Gastroesophageal sphincter (tissue), 4 donors: ENCODE results near the gene ELOB. TPM values are rescaled to one million over a fixed set of nuclear protein-coding genes. Genes with fewer than 3 reads are reported as not detected.

Source experiments
- ATAC-seq: fragments of 150-250 bp; one replicate; pipeline ENCODE4 v1.9.1; 2016; ENCODE audit warnings: mild to moderate bottlenecking, moderate library complexity
- H3K27ac ChIP-seq, 4 donors: fragments of 200-600 bp; sonication (generic) in 3 of 4; 1 replicate in 3 of 4; 2 replicates in 1 of 4; pipeline ENCODE4 v1.5.1; 2016 to 2019
- H3K27me3 ChIP-seq: fragments of 200-600 bp; sonication (generic); one replicate; pipeline ENCODE4 v1.5.1; 2019
- H3K36me3 ChIP-seq, 2 donors: fragments of 200-600 bp; sonication (generic); one replicate each; pipeline ENCODE4 v1.5.1; 2019; ENCODE audit warnings: control low read depth in 1 of 2
- H3K4me1 ChIP-seq, 3 donors: fragments of 200-600 bp; sonication (generic); 1 replicate in 2 of 3; 2 replicates in 1 of 3; pipeline ENCODE4 v1.5.1; 2016 to 2019; ENCODE audit warnings: control low read depth in 2 of 3
- H3K4me3 ChIP-seq, 2 donors: fragments of 200-600 bp; sonication (generic); one replicate each; pipeline ENCODE4 v1.5.1; 2019; ENCODE audit warnings: mild to moderate bottlenecking in 1 of 2, moderate library complexity in 1 of 2
- H3K9me3 ChIP-seq, 3 donors: fragments of 200-600 bp; sonication (generic); one replicate each; pipeline ENCODE4 v1.5.1; 2017 to 2019; ENCODE audit warnings: control low read depth in 2 of 3
- EP300 ChIP-seq: sonication (generic); formaldehyde crosslinking; IDR thresholded peaks from one replicate; pipeline ENCODE4 v1.6.1; 2017; ENCODE audit warnings: antibody characterized with exemption, mild to moderate bottlenecking
- POLR2A ChIP-seq, 2 donors: fragments of 450-650 bp; IDR thresholded peaks; one replicate each; pipeline ENCODE4 v1.6.1; 2017; ENCODE audit warnings: antibody characterized with exemption in 2 of 2, mild to moderate bottlenecking in 2 of 2, moderate library complexity in 1 of 2
- POLR2AphosphoS5 ChIP-seq: sonication (generic); formaldehyde crosslinking; IDR thresholded peaks from one replicate; pipeline ENCODE4 v1.6.1; 2017; ENCODE audit warnings: antibody characterized with exemption
- WGBS, 2 donors: methylation state at CpG; one replicate each; pipeline ENCODE4 v1.1.5; 2018; ENCODE audit warnings: low coverage in 1 of 2; 5-methylcytosine and 5-hydroxymethylcytosine counted together
- total RNA-seq, 4 donors: library from RNA; depleted of rRNA; stranded (reverse); fragments of >200 nt; gene quantifications; one replicate each; pipeline ENCODE4 v1.1.0, GENCODE V29; 2016
- TF ChIP-seq, protein P1 (sequence below), 4 experiments: fragments of 200-600 bp in 2 of 4; fragments of 450-650 bp in 2 of 4; sonication (generic) in 1 of 4; IDR thresholded peaks; one replicate each; pipeline ENCODE4 v1.5.1; 2017 to 2019; ENCODE audit warnings: antibody characterized with exemption in 4 of 4, mild to moderate bottlenecking in 2 of 4, moderate library complexity in 2 of 4

Gene ELOB
- total RNA-seq, 4 donors from 2014 or later = 216 to 269 (median 251) TPM

DNA sequence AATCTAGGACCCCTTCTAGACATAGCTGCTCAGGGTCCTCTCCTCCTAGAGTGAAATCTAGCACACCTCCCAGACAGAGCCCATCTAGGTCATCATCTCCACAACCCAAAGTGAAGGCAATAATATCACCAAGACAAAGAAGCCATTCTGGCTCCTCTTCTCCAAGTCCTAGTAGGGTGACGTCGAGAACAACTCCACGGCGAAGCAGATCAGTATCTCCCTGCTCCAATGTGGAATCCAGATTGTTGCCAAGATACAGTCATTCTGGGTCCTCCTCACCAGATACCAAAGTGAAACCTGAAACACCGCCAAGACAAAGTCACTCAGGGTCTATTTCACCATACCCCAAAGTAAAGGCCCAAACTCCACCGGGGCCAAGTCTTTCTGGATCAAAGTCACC lies 13.9 kb downstream of the ELOB start:
- no peak for ATAC-seq
- 100% methylated on average over 1 to 4 of the region's 6 CpGs for WGBS, 2 donors
- no peak for TF ChIP-seq POLR2A (IDR thresholded peaks at IDR 0.05)
- TF ChIP-seq, protein P1, sequence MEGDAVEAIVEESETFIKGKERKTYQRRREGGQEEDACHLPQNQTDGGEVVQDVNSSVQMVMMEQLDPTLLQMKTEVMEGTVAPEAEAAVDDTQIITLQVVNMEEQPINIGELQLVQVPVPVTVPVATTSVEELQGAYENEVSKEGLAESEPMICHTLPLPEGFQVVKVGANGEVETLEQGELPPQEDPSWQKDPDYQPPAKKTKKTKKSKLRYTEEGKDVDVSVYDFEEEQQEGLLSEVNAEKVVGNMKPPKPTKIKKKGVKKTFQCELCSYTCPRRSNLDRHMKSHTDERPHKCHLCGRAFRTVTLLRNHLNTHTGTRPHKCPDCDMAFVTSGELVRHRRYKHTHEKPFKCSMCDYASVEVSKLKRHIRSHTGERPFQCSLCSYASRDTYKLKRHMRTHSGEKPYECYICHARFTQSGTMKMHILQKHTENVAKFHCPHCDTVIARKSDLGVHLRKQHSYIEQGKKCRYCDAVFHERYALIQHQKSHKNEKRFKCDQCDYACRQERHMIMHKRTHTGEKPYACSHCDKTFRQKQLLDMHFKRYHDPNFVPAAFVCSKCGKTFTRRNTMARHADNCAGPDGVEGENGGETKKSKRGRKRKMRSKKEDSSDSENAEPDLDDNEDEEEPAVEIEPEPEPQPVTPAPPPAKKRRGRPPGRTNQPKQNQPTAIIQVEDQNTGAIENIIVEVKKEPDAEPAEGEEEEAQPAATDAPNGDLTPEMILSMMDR (IDR thresholded peaks at IDR 0.05) = no peak
- TF ChIP-seq EP300 = no peak
- no peak for TF ChIP-seq POLR2AphosphoS5
- Histone ChIP-seq H3K36me3 (peaks cover 15 to 100% of the 10 kb centered on the region in 2 donors), H3K27ac (no peak overlapping the region), H3K4me3 (no peak overlapping the region), H3K27me3 (no peaks in the 10 kb centered on the region), H3K9me3 (no peaks in the 10 kb centered on the region), H3K4me1 (peaks cover 0 to 29% (median 0%) of the 10 kb centered on the region in 3 donors)

DNA sequence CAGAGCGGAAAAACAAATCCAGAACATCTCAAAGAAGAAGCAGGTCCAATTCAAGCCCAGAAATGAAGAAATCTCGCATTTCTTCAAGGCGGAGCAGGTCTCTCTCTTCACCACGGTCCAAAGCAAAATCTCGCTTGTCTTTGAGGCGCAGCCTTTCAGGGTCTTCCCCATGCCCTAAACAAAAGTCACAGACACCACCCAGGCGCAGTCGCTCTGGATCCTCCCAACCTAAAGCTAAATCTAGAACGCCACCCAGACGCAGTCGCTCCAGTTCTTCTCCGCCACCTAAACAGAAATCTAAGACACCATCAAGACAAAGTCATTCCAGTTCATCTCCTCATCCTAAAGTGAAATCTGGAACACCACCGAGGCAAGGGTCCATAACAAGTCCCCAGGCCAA lies 14.4 kb downstream of the ELOB start:
- no peaks in the 10 kb centered on the region for H3K9me3 ChIP-seq
- no peak overlapping the region for H3K4me3 ChIP-seq
- TF ChIP-seq, protein P1 (IDR thresholded peaks at IDR 0.05) = no peak
- TF ChIP-seq POLR2AphosphoS5 (no peak), POLR2A (IDR thresholded peaks at IDR 0.05) (no peak), EP300 (no peak)
- H3K27ac ChIP-seq = no peak overlapping the region
- H3K27me3 ChIP-seq = no peaks in the 10 kb centered on the region
- 93 to 95% methylated on average over 3 to 12 of the region's 13 CpGs for WGBS, 2 donors
- peaks cover 0 to 29% (median under 1%) of the 10 kb centered on the region in 3 donors for H3K4me1 ChIP-seq
- H3K36me3 ChIP-seq = peaks cover 15 to 100% of the 10 kb centered on the region in 2 donors
- no peak for ATAC-seq

DNA sequence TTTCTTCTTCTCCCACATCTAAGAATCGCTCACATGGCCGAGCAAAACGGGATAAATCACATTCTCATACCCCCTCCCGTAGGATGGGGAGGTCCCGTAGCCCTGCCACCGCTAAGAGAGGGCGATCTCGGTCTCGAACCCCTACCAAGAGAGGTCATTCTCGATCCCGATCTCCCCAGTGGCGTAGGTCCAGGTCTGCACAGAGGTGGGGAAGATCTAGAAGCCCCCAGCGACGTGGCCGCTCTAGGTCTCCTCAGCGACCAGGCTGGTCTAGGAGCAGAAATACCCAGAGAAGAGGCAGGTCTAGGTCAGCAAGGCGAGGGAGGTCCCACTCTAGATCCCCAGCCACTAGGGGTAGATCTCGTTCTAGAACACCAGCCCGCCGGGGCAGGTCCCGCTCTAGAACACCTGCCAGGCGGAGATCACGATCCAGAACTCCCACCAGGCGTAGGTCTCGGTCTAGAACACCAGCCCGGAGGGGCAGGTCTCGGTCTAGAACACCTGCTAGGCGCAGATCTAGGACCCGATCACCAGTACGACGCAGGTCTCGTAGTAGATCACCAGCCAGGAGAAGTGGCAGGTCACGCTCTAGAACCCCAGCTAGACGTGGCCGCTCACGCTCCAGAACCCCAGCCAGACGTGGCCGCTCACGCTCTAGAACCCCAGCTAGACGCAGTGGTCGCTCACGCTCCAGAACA lies 15.0 kb downstream of the ELOB start:
- Histone ChIP-seq H3K9me3 (no peaks in the 10 kb centered on the region), H3K36me3 (peaks cover 15 to 100% of the 10 kb centered on the region in 2 donors), H3K27me3 (no peaks in the 10 kb centered on the region), H3K27ac (no peak overlapping the region), H3K4me3 (no peak overlapping the region), H3K4me1 (peaks cover 0 to 29% (median 4%) of the 10 kb centered on the region in 3 donors)
- TF ChIP-seq EP300 (no peak), POLR2AphosphoS5 (no peak), POLR2A (IDR thresholded peaks at IDR 0.05) (no peak)
- TF ChIP-seq, protein P1 (IDR thresholded peaks at IDR 0.05) = no peak
- ATAC-seq = no peak
- 96 to 100% methylated on average over 5 to 10 of the region's 42 CpGs for WGBS, 2 donors

DNA sequence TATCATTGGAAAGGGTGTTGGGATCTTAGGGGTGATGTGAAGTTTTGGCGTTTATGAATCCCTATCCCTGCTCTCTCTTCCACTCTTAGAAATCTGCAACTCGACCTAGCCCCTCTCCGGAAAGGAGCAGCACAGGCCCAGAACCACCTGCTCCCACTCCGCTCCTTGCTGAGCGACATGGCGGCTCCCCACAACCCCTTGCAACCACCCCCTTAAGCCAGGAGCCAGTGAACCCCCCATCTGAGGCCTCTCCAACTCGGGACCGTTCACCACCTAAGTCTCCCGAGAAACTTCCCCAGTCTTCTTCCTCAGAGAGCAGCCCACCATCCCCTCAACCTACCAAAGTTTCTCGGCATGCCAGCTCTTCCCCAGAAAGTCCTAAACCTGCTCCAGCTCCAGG lies 15.6 kb downstream of the ELOB start:
- Histone ChIP-seq H3K9me3 (no peaks in the 10 kb centered on the region), H3K36me3 (peaks cover 15 to 98% of the 10 kb centered on the region in 2 donors), H3K4me1 (peaks cover 0 to 34% (median 4%) of the 10 kb centered on the region in 3 donors), H3K27me3 (no peaks in the 10 kb centered on the region), H3K27ac (no peak overlapping the region), H3K4me3 (no peak overlapping the region)
- 96 to 100% methylated on average over 2 to 7 of the region's 10 CpGs for WGBS, 2 donors
- ATAC-seq = no peak
- no peak for TF ChIP-seq EP300
- TF ChIP-seq, protein P1 (IDR thresholded peaks at IDR 0.05) = no peak
- no peak for TF ChIP-seq POLR2AphosphoS5
- no peak for TF ChIP-seq POLR2A (IDR thresholded peaks at IDR 0.05)

DNA sequence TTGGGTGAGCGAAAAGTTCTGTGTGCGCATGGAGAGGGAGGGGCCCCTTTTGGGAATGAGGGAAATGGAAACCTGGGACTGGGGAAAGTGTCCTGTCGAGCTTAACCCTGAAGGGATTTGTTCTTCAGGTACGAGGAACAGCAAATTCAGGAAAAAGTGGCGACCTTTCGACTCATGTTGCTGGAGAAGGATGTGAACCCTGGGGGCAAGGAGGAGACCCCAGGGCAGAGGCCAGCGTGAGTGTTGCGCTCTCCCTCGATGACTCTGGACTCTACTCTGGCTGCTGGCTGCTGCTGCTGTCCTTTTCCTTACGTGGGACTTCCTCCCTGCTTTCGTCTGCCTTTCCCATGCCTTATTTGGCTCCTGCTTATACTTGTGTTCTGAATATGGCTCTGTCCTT lies 19.7 kb downstream of the ELOB start:
- Histone ChIP-seq H3K36me3 (peaks cover 15 to 61% of the 10 kb centered on the region in 2 donors), H3K27me3 (no peaks in the 10 kb centered on the region), H3K9me3 (no peaks in the 10 kb centered on the region), H3K4me3 (no peak overlapping the region), H3K27ac (no peak overlapping the region), H3K4me1 (peaks cover 0 to 64% (median 27%) of the 10 kb centered on the region in 3 donors)
- TF ChIP-seq, protein P1 (IDR thresholded peaks at IDR 0.05) = no peak
- TF ChIP-seq EP300 (no peak), POLR2AphosphoS5 (no peak), POLR2A (IDR thresholded peaks at IDR 0.05) (no peak)
- no peak for ATAC-seq
- 61 to 65% methylated on average over 9 to 11 of the region's 11 CpGs for WGBS, 2 donors
